ENCODE data around the gene CCDC142.

Gene CCDC142

GRCh38 chr2:74426181-74426758, 56.5 kb downstream of the CCDC142 start:
- no peak for DNase-seq (ENCODE audit: low read depth)
- no peak for TF ChIP-seq CTCF (conservative IDR thresholded peaks at IDR 0.05; ENCODE audit: control insufficient read depth, insufficient read depth, low read depth, low read length)
- no peak overlapping the region for H3K4me3 ChIP-seq (ENCODE audit: control insufficient read depth, low read depth, low read length)

- no peak overlapping the region for H3K4me3 ChIP-seq (ENCODE audit: control insufficient read depth, low read depth, low read length)
- TF ChIP-seq CTCF (conservative IDR thresholded peaks at IDR 0.05; ENCODE audit: control insufficient read depth, insufficient read depth, low read depth, low read length) = no peak
- no peak for DNase-seq (ENCODE audit: low read depth)
Measured at GRCh38 chr2:74425523-74425922, 57.3 kb downstream of the CCDC142 start.

GRCh38 chr2:74424995-74425406, 57.8 kb downstream of the CCDC142 start:
- H3K4me3 ChIP-seq (ENCODE audit: control insufficient read depth, low read depth, low read length) = no peak overlapping the region
- no peak for TF ChIP-seq CTCF (conservative IDR thresholded peaks at IDR 0.05; ENCODE audit: control insufficient read depth, insufficient read depth, low read depth, low read length)
- DNase-seq (ENCODE audit: low read depth) = no peak

- no peak for DNase-seq (ENCODE audit: low read depth)
- TF ChIP-seq CTCF (conservative IDR thresholded peaks at IDR 0.05; ENCODE audit: control insufficient read depth, insufficient read depth, low read depth, low read length) = no peak
- H3K4me3 ChIP-seq (ENCODE audit: control insufficient read depth, low read depth, low read length) = no peak overlapping the region
Measured at GRCh38 chr2:74424139-74424992, 58.4 kb downstream of the CCDC142 start.
